Measurements from ENCODE around the gene CNNM3.

The CNNM3 gene

DNA sequence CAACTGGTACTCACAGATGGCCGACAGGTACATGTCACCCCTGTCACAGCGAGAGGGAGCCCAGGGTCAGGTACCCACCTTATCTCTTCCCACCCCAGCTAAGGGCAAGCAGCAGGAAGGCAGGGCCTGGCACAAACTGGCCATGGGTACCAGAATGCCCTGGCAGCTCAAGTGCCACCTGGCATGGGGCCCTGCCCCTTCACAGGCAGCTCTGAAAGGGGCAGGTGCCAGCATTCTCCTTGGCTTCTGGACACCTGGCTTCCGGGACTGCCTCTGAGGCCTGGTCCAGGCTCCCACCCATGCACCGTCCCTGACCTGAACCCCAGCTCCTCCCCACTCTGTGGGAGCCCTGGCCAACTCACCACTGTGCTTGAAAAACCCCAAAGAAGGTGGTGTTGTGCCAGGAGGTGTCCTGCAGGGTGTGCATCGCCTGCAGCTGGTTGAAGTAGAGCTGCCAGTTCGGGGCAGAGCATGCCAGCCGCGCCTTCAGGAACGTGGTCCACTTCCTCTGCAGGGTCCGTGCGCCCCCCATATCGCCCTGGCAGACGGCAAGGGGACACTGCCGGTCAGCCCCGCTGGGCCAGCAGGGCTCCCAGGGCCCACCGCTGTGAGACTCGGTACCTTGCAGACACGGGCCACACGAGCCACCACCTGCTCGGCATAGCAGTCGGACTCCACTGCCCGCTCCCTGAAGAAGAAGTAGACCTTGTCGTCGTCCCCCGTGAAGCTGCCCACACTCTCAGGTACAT lies 48.4 kb downstream of the CNNM3 start:
- no peak for DNase-seq (ENCODE audit: low spot score)

DNA sequence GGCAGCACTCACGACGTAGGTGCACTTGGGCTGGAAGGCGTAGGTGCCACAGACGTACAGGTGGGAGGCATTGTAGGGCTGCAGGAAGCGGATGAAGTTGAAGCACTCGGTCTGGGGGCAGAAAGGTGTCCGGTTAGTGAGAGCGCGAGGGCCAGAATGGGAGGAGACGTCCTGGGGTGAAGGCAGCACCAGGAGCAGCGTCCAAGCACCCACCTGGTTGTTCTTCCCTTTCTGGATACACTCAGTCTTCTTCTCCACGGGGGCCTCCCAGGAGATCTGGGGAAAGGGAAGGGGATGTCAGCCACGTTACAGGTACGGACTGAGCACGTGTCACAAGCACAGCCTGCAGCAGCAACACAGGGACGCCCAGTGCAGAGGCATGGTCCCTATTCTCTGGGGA lies 49.6 kb downstream of the CNNM3 start:
- DNase-seq (ENCODE audit: low spot score), result no peak

DNA sequence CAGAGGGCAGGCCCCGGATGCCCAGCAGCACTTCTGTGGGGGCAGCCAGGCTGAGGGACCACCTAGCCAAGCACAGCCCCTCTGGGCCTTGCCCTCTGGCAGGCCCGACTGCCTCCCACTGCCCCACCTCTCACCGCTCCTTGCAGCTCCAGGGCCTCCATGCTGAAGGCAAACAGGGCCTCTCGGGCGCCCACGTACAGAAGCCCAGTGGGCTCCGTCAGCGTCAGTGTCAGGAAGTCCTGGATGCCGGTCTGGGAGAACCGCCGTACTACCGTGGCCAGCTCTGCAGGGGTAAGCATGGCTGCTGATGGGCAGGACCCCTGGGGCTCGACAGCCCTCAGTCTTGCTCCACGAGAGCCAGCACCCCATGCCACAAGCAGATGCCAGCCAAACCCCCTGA lies 50.1 kb downstream of the CNNM3 start:
- DNase-seq (ENCODE audit: low spot score), result no peak

DNA sequence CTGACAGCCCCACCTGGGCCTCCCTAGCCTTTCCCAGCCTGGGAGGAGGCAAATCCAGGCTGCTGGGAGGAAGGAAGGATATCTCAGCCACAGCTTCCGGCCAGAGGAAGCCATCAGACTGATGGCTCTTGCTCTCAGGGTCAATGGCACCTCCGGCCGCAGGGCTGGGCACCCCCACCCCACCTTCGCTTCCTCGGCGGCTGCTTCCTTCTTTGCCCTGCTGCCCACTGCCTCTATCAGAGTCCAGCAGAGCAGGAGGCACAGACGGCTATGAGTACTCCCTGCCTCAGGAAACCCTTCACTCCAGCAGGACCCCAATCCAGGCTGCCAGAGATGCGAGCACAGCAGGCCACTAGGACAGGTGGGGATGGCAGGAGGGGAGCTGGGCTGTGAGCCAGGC lies 50.5 kb downstream of the CNNM3 start:
- DNase-seq (ENCODE audit: low spot score), result peak; percentile 82

DNA sequence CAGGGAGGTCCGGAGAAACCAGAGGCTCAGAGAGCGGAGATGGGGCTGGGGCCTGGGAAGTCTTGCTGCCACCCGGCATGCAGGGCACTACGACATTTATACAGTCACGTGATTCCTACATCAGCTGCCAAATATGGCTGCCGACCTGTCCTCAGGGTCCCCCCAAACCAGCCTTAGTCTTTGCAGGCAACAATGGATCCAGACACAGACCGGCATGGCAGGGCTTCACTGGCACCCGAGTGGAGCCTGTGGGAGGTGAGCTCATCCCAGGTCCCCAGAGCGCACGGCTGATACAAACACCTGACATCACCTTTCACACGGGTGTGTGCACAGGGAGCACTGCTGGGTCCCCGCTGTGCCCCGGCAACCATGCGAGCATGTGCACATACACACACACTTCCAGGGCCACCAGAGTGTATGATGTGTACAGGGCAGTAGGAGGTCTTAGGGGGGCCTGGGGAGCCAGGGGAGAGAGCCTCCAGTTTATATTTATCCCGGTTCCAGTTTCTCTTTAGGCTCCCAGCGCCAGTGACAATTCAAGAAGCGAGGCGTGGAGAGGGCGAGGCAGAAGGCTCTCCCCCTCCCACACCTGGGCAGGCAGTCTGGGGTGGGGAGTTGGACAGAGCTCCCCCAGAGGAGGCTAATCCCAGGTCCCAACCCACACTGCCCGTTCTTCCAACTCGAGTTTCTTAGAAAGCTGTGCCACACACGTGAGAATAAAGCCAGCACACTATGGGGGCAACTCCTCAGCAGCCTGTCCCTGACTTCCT lies 51.1 kb downstream of the CNNM3 start:
- DNase-seq (ENCODE audit: low spot score), result no peak

DNA sequence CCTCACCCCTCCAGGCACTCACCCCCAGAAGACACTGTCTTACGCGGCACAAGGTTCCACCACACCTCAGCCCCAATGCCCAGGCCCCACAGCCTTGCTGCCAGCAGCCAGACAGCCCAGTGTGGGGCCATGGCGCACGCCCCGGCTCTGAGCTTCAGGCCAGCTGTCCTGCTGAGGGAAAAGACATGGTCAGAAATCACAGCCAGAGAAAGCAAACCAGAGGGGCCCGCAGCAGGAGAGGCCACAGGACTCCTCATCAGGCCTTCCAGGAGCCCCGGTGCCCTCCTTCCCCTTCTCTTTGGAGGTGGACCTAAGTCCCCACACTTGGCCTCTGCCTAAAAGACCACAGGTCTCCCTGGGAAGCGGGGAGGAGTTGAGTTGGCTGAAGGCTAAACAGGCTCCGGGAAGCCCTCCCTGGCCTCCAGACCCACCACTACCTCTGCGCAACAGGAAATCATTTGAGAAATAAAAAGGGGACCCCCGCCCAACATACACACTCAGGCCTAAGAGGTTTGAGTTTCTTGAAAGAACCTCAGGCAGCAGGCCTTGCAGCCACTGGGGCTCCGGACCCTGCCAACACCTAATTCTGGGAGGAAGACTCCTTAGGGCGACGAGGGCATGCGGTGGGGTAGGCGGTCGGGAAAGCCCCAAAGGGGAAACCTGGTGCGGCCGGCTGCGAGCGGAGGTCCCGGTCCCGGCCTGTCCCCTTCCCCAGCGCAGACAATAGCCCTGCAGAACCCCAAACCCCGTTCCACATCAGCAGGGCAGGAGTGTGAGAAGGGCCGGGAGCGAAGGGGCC lies 51.9 kb downstream of the CNNM3 start:
- no peak for DNase-seq (ENCODE audit: low spot score)

DNA sequence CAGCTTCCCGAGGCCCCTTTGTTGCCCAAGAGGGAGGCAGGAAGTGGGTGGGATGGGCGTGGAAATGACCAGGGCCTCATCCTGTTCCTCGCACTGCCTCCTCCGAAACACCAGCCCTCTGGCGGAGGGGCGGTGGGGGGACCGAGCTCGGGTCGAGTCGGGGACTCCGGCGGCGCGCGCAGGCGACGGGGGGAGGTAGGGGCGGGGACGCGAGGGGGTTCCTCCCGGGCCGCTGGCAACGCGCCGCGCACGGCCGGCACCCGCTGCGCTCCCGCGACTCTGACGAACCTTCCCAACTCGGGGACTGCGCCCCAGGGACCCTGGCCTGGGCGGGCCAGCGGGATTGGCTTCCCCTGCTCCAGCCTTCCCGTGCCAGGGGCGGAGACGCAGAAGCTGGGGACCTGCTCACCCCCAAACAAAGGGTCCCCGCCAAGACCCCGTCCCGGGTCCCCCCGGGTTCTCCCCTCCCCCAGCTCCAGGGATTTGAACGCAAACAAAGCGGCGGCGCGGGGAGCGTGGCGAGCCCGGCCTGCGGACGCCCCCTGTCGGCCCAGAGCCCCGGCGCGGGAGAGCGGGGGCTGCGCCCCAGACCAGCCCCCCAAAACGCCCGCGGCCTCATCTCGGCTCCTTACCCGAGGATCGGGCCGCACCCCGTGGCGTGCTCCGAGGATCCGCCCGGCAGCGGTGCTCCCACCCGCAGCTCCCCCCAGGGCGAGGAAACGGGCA lies 52.6 kb downstream of the CNNM3 start:
- DNase-seq (ENCODE audit: low spot score), result peak; percentile 79

DNA sequence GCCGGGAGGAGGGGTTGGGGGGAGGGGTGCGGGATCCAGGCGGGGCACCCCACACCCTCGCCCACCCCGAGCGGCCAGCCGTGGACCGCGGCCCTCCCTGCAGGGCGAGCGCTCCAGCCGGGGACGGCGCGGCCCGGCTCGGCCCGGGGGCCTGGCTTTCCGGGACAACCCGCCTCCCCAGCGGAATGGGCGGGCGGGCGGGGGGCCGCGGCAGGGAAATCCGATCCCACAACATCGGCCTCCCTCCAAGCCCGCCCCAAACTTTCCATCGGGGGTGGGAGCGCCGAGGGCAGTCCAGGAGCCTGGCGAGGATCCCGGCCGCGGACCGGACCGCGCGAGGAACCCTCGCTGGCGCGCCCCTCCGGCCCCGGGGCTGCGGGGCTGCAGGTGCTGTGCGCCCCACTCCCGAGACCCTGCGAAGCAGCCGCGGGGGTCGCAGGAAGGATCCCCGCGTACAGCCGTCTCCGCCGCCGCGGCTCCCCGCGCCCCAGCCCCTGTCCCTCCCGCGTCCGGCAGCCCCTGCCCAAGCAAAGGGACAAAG lies 53.3 kb downstream of the CNNM3 start:
- no peak for DNase-seq (ENCODE audit: low spot score)

DNA sequence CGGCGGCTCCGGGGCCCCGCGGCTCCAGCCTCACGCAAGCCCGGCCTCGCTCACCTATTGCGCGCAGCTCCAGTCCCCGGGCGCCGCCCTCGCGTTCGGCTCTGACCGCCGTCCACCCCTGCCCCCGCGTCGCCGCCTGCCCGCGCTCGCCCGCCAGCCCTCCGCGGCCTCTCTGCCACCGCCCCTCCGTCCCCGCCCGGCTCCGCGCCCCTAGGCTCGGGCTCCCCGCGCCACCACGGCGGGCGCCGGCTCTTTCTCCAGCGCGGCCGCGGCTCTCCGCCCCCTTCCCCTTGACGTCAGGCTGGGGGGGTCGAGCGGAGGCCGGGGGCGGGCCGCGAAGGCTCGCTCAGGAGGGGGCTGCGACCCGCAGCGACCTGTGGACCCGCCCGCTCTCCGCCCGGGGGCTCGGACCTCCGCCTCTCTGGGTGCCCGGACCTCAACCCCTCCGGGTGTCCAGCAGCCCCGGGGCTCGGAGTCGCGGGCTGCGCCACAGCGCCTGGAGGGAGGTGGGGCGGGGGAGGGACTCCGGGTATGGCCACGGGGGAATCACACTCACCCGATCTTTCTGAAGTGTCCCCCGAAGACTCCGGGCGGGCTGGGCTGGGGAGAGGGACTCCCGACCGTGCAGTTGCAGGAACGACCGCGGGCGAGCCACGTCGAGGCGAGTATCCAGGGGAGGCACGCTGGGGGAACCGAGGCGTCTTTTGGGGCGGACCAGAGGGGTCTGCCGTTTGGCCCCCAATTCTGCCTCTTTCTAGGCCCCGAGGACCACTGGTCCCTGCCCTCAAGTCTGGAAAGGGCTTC lies 54.0 kb downstream of the CNNM3 start, which contains the start of gene SEMA4C:
TSS of gene SEMA4C (minus strand) at position 259 of the 804 bp plus-strand sequence. CDS start 2,194 bp downstream, outside the sequence.
- DNase-seq (ENCODE audit: low spot score), result no peak

DNA sequence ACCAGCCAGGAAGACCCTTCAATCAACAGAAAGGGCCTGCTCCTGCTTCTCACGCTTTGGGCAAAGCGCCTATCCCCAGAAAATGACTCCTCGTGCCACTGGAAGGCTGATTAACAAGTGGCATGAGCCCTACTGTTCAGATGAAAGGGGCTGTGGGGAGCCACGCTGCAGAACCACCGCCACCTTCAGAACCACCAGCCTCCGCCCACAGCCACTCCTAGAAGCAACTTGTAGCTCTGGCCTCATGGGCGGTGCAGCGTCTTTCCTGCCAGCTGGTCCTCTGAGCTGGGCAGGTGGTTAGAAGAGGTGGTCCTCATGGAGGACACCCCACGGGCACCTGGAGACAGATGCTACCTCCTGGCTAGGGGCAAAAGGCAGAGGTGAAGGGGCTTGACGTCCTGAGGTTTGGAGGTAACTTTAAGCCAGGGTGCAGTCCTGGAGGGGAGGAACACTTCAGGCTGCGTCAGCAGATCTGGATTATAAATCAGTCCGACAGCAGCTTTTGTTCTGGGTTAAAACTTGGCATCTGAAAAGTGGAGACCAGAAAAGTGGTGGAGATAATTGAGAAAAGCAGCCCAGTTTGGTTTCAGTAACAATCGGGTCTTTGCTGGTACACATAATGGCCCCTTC lies 54.7 kb downstream of the CNNM3 start:
- DNase-seq (ENCODE audit: low spot score), result no peak

DNA sequence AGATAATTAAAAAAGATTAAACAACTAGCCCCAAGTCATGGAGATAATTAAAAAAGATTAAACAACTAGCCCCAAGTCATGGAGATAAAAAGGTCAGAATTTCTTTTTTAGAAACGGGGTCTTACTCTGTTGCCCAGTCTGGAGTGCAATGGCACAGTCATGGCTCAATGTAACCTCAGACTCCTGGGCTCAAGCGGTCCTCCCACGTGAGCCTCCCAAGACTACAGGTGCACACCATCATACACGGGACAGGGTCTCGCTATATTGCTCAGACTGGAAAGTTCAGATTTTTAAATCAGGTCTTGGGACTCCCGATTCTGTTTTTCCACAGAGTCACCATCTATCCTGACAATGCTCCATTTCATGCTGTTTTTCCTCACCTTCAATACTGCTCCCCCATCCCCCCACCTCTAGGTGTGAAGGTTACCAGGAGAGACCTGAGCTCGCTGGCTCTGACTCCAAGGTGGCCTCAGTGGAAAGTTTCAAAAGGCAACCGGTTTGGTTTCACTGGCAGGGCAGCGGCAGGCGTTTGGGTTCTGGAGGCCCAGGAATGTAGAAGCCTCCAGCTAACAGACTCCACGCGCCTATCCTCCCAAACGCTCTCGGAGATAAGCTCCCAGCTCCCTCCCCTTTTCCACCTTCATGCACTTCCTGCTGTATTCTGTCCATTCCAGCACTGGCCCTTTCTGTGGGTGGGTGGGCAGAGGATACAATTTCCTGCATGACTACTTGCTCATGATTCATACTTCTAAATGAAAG lies 56.7 kb downstream of the CNNM3 start:
- DNase-seq (ENCODE audit: low spot score), result no peak

DNA sequence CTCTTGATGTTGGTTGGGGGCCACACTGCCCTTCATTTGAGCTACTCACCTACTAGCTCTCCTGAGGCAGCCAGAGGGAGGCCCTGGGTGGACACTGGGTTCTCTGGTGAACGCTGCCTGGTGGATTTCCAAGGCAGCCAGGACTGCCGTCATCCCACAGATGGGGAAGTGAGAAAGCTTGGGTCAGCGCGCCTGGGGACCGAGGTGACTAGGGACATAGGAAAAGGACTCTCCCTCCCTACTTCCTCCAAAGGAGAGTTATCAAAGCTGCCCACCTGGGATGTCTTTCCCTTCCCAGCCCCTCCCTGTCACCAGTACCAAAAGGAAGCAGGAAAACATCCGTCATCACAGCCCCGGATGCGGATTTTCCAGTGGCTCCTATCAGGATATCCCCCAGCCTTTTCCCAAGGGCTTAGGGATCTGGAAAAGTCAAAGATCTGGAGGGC lies 57.6 kb downstream of the CNNM3 start:
- peak; percentile 69 for DNase-seq (ENCODE audit: low spot score)

DNA sequence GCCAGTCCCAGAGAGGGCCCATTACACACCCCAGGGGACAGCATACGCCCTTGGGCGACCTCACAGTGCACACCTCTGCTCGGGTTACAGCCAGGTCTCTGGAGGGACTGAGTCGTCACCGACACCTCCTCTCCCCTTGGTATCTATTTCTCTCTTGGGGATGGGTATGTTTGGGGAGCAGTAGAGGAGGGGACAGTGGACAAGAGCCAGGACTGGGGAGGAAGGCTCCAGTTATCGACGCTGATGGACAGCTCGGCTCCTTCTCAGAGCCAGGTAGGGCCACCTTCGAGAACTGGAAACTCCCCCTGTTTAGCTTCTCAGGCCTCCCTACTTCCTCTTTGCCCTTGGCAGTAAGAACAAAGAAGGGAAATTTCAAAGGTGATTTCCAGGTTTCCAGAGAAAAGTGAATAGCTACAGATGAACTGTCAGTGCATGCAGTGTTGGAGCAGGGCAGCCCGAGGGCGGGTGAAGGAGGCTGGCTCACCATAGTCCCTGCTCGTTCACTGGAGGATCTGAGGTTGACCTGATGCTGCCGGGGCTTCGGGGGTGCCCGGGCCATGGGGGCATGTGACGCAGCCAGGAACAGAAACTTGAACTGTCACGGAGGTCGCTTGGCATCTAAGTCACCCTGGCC lies 58.2 kb downstream of the CNNM3 start:
- no peak for DNase-seq (ENCODE audit: low spot score)

DNA sequence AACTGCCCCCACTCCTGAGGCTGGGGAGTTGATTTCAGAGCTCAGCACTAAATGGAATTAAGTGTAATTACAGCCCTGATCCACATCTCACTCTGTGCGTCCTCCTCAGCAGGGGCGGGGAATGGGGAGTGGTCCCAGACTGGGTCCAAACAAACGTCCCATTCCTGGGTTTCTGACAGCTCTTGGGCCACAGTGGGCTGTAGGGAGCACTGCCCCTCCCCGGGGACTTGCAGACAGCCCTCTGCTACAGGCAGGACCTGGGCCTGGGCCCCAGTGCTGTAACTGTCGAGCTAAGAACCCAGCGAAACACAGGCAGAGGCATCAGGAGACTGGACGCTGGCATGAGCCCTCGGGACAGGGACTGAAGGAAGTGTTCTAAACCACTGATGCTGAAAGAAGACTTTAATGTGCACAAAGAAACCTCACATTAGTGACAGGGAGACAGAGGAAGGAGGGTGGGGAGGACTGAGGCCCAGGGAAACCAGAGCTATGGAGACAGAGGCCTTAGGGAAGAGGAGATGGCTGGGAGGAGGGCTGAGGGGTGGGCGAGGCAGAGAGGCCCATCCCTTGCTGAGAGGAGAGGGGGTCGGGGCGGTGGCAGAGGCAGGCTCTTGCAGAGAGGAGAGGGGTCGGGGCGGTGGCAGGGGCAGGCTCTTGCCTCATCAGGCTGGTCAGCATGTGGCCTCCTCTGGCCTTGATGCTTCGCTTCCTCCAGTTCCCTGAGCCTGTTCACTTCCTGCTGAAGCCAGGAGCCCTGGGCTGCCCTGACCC lies 59.6 kb downstream of the CNNM3 start:
- no peak for DNase-seq (ENCODE audit: low spot score)

DNA sequence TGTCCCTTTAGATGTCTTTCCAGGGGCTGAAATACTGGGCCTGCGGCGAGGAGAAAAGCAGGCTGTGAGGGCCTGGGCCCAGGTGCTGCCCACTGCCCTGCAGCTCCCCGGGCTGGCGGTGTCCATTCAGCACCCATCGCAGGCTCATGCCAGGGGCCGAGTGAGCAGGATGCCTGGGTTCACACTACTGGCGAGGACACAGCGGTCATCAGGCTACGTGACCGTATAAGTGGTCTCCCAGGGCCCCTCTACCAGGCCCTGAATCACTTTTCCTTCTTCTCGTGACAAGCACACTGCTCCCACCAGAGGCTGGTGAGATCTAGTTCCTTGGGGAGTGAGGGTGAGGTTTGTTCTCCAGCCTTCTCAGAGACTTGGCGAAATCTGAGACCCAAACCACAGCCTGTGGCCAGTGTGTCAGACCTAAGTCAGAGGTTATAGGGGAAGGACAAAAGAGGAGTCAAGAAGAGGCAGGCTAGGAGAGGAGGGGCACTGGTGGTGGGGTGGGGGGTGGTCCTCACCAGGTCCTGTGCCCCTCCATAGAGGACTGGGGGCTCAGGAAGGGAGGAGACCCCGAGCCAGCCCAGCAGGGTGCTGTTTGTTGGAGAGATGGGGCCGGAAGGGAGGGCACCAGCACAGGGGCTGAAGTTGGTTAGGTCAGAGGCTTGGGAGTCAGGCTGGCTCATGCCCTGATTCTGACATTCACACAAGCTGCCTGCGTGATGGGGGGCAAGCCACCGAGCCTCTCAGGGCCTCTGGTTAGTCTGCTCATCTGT lies 60.4 kb downstream of the CNNM3 start:
- DNase-seq (ENCODE audit: low spot score), result no peak

DNA sequence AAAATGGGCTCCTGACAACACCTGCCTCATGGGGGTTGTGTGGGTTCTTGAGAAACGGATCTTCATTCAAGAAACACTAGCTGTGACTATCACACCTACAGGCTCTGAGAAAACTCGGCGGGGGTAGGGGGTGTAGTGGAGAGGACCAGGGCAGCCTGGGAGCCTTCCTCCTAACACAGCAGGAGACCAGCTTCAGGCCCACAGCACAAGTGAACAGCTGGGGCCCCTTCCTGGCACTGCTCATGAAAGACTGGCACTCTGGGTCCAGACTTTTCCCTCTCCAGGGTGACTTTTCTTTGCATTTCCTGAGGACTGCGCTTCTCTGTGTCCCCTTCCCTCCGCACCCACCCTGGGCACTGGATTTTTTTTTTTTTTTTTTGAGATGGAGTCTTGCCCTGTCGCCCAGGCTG lies 61.0 kb downstream of the CNNM3 start:
- no peak for DNase-seq (ENCODE audit: low spot score)

DNA sequence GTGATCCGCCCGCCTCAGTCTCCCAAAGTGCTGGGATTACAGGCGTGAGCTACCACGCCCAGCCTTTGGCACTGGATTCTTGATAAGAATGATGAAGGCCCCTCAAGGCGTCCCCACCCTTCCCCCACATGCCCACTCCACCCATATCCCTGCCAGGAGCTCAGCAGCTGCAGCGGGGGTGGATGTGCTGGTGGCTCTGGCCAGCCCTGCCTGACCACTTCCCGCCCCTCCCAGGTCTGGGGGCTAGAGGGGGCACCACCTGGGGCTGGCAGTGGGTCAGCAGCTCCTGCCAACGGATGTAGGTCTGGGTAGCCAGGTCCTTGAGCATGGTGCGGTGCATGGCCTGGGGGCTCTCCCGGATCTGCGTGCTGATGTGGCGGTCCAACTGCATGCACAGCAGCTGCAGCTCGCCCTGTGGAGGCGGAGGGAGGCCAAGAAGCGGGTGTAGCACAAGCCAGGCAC lies 61.6 kb downstream of the CNNM3 start:
- no peak for DNase-seq (ENCODE audit: low spot score)
